GM21717 (cell line): ENCODE results near the gene SP140L.
"Not testable (repeated sequence)": the region's sequence is repeated elsewhere in the genome, so short reads cannot be mapped to it uniquely, and the experiment has no call there.

ENCODE experiments used
- ATAC-seq: cut with Tn5 transposase; IDR thresholded peaks from one replicate; pipeline ENCODE4 v1.9.1; 2021; ENCODE audit warnings: mild to moderate bottlenecking, moderate library complexity; ENCODE audit not compliant: unreplicated experiment

SP140L gene

DNA sequence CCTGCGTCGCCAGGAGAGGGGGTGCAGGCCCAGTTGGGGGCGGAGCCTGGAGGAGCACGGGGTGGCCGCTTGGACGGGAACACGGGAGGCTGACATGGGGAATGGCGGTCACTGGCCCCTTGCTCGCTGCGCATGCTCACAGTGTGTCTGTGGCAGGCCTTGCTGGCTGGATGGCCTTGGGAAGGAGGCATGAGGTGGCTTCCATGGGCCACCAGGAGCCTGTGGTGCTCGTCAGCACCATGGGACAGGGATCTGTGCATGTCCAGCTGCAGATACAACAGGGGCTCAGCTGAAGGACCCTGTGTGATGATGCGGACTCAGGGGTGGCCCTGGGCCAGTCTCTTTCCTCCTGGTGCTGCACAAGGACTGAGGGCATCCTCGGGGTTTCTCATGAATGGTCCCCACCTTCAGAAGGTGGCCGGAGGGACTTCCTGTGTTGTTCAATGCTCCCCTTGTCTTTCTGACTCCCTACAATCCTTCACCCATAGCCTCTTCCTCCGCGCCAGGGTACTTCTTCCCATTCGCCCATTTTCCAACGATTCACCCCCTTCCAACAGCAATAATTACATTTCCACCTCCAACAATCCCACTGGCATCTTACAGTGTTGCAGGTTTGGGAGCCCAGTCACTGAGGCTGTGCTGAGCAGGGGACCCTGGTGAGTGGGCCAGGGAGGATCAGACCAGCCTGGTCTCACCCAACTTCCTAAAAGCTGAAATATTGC lies 3.4 kb upstream of the SP140L start:
- ATAC-seq, result no peak

DNA sequence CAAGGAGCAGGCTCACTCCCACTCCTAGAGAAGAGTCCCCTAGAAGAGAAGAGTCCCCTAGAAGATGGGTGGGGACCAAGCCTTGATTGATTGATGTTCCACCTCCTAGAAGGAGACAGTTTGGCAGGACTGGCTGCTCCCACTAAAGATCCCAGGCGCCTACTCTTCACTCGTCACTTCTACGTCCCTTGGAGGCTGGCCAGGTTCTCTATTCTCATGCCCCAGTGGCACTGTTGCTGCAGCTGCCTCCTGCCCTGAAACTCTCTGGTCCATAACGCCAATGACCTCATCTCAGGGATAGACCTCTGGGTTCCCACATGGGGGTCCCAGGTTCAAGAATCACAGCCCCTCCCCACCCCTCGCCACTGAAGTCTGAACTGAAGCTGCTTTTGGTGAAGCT lies 2.5 kb upstream of the SP140L start:
- ATAC-seq, result no peak

DNA sequence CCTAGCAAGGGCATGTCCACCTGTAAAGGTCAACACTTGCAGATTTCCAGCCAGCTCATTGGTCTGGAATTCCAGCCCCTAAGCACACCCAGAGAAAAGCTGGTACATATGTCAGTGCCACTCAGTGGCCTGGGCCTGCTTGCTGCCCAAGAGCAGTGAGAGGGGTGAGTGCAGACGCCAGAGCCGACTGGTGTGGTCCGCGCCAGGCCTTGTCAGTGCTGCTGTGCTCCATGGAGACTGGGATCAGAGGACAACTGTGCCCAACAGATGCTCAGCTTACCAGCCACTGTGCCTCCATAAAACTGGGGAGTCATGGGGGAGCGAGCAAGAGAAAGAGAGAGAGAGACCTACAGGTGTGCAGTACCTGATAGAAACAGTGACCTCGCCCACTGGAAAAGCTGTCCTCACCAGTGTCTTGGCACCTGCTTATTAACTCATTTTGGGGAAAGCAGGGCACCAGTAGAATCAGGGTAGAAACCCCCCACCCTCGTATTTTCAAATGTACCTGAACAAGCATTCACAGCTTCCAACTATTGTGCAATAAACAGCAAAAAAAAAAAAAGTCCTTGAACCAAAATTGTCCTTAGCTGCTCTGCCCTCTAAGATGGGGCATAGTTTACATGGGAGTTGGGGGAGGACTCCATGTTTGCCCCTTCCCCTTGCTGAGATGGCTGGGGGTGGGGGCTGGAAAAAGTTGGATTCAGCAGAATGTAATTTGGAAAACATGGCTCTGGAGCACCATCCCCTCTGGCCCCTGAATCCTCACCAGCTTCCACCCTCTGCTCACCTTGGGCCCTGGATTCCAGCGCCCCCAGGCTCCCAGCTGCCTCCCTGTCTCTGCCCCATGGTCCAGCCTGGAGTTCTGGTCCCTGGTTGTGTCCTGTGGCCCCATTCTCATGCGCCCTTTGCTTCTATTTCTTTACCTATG lies 1.4 kb upstream of the SP140L start:
- ATAC-seq, result no peak

DNA sequence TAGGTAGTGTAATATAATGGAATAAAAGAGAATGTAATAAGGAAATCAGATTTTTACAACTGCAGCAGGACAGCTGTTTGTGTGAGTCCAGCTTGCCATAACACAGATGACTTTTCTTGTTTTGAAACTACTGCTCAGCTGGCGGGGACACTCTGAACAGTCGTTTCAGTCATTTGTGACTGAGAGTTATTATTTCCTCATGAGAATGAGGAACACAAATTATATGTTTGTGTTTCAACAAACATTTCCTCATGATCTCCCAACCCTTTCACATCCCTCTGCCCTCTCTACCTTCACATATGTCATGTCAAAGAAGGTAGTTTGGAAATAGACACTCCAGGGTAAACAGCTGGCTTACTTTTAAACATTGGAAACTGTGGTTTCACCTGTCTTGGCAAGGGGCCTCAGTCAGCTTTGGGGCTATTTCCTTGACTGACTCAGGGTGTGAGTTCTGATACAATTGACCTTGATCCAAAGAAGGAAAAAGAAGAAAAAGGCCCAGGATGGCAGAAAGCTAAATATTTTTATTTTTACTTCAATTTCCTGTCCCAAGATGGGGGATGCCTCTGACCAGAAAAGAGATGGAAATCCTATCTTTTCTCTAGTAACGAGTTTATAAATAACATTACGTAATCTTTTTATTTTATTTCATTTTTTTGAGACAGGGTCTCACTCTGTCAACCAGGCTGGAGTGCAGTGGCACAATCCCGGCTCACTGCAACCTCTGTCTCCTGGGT lies 593 bp downstream of the SP140L start:
- peak; percentile 67 for ATAC-seq

DNA sequence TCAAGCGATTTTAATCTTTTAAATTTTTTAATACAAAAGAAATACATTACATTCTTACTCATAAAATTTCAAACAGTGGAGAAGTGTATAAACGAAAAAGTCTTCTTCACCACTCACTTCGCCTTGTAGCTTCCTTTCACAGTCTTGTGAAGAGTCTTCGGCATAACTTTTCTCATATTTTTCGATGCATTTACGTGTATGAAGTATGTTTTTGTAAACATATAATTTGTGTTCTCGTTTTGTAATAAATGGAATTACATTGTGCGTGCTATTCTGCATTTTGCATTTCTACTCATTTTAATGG lies 1.1 kb downstream of the SP140L start:
- ATAC-seq, result no peak

DNA sequence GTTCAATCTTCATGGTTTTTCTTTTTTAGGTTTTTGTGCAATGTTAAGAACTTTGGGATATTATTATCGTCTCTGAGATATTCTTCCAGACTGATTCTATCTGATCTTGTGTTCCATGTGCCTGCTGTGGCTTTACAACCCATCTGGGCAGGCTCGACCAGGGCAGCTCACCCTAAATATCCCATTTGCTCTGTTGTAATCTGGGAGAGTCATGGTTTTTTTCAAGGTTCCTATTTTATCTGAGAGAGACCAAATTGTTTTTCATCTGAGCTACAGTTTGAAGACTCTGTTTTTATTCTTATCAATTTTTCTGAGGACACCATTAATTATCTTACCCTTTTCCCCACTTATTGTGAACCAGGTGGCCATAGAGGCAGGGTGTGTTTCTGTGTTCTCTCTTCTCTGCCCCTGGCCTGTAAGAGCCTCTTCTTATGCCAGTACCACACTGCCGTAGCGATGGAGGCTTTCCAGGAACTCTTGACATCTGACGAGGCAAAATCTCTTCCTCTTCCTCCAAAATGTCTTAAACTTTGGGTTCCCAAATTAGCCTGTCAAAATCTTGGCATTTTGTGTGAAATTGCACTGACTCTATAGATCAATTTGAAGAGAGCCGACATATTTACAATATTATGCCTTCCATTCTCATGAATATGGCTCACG lies 3.1 kb downstream of the SP140L start:
- ATAC-seq, result no peak

DNA sequence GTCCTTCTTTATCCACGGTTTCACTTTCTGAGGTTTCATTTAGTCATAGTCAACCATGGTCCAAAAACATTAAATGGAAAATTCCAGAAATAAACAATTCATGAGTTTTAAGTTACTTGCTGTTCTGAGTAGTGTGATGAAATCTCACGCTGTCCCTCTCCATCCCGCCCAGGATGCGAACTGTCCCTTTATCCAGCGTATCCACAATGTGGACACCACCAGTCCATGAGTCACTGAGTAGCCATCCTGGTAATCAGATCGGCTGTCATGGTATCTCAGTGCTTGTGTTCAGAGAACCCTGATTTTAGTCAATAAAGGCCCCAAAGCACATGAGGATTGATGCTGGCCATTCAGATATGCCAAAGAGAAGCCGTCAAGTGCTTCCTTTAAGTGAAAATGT lies 3.7 kb downstream of the SP140L start:
- no peak for ATAC-seq

DNA sequence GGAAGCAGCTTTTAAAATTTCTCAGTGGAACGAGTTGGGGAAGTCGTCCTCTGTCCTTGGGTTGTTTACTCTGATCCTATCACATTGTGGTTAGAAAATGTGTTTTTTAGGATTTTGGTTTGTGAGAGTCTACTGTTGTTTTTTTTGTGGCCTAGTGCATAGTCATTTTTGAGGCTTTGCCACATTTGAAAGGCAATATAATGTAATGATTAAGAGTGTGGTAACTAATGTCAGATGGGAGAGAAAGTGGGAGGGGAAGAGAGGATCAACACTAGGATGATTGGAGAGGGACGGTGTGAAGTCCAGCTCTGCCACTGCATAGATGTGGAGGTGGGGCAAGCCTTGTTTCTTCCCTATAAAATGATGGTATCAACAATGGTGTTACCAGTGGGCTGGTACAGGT lies 8.5 kb downstream of the SP140L start:
- no peak for ATAC-seq

DNA sequence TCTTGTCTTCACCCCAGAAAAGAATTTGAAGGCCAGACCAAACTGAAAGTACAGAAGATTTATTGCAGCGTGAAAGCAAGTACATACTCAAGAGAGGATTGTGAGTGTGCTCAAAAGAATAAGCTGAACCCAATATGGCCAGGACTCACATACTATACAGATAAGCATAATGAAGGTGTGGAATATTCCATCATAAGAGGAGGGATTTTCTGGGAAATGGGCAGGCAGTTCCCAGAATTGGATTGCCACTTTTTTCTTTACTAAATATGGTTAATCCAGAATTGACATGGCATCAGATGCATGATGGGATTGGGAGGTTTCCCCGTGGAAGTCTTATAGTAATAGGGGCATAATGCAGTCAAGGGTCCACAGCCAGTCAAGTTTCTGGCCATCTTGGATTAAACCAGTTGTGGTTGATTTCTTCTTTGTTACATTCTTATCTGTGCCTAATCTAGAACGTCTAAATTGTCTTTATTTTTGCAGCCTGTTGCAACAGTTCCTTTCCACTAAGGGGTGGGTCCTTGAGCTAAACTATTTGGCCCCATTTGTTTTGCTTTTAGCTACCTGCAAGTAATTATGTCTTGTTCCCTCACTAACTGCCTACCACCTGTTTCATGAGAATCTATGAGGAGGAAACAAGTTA lies 9.0 kb downstream of the SP140L start:
- no peak for ATAC-seq

DNA sequence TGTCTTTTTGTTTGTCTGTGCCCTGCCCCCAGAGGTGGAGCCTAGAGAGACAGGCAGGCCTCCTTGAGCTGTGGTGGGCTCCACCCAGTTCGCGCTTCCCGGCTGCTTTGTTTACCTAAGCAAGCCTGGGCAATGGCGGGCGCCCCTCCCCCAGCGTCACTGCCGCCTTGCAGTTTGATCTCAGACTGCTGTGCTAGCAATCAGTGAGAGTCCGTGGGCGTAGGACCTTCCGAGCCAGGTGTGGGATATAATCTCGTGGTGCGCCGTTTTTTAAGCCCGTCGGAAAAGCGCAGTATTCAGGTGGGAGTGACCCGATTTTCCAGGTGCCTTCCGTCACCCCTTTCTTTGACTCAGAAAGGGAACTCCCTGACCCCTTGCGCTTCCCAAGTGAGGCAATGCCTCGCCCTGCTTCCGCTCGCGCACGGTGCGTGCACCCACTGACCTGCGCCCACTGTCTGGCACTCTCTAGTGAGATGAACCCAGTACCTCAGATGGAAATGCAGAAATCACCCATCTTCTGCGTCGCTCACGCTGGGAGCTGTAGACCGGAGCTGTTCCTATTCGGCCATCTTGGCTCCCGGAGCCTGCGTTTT lies 15.0 kb downstream of the SP140L start:
- ATAC-seq, result not testable (repeated sequence)

DNA sequence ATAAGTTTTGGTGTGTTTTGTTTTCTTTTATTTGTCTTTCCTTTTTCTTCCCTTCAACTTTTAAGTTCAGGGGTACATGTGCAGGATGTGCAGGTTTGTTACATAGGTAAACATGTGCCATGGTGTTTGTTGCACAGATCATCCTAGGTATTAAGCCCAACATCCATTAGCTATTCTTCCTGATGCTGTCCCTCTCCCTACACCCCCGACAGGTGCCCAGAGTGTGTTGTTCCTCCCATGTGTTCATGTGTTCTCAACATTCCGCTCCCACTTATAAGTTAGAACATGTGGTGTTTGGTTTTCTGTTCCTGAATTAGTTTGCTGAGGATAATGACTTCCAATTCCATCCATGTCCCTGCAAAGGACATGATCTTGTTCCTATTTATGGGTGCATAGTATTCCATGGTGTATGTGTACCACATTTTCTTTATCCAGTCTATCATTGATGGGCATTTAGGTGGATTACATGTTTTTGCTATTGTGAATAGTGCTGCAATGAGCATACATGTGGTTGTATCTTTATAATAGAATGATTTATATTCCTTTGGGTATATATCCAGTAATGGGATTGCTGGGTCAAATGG lies 16.1 kb downstream of the SP140L start:
- not testable (repeated sequence) for ATAC-seq

DNA sequence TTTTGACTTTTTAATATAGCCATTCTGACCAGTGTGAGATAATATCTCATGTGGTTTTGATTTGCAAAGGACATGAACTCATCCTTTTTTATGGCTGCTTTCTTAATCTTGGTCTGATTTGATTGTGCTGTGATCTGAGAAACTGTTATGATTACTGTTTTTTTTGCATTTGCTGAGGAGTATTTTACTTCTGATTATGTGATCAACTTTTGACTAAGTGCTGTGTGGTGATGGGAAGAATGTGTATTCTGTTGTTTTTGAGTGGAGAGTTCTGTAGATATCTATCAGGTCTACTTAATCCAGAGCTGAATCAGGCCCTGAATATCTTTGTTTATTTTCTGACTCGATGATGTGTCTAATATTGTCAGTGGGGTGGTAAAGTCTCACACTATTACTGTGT lies 16.8 kb downstream of the SP140L start:
- no peak for ATAC-seq

DNA sequence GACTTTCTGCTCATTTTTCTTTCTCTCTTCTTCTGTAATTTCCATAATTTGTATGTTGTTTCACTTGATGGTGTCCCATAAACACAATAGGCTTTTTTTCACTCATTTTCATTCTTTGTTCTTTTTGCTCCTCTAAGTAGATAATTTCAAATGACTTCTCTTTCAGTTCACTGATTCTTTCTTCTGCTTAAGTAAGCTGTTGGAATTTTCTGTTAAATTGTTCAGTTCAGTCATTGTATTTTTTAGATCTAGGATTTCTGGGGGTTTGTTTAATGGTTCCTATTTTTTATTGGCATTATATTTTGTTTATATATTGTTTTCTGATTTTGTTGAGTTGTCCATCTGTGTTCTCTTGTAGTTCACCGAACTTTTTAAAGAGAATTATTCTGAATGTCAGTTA lies 19.5 kb downstream of the SP140L start:
- no peak for ATAC-seq

DNA sequence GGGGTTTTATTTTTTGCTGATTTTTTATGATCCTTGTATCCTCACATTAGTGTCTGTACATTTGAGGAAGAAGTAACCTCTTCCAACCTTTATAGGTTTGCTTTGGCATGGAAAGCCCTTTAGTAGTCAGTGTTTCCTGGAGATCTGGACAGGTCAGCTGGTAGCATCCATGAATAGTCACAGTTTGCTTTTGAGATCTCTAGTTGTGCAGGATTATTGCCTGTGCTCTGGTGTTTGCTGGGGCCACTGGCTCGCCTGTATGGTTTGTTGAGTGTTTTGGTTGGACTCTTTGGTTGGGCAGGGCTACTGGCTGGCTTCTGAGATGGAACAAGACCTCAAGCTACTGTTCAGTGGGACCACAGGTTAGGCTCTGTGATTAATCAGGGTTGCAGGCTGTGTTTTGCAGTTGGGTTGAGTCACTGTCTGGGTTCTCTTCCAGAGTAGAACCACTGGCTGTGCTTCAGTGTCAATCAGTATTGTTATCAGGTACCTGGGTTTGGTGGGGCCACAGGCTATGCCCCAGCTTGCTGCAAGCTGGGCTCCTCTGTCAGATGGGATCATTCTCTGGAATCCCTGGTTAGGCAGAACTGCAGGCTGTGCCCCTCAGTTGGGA lies 20.0 kb downstream of the SP140L start:
- no peak for ATAC-seq

DNA sequence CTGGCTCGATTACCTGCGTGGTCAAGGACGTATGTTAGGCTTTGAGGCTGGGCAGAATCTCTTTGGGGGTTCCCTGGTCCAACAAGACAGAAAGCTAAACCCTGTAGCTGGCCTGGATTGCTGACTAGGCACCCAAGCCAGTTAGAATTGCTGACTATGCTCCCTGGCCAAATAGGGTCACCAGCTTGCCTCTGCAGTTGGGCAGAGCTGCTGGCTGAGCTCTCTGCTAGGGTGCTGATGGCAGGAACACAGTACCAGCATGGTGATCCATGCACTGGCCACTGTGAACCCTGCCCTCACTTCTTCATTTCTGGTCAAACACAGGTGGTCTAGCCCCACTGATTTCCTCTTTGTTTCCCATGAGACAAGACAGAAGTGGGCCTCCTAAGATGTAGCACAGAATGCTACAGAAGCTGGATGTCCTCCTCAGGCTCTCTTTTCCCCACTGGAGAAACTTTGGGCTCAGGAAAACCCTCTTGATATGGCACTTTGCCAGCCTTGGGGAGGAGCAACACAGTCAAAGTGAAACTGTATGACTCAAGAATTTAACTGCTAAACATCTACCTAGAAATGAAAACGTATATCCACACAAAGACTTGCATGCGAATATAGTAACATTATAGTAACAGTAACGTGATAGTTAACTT lies 20.8 kb downstream of the SP140L start:
- peak; percentile 70 for ATAC-seq

DNA sequence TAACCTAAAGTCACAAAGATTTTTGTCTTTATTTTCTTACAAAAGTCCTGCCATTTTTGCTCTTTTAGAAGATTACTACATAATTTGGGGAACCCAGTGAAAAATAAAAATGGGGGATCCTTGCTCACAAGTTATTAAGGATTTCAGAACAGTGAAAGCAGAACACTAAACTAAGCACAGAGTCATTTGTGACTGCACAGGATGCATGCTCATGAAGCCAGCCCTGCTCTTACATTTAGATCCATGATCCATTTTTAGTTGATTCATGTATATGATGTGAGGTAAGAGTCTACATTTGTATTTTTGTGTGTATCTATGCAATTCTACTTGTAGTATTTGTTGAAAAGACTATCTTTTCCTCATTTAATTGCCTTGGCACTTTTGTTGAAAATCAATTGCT lies 21.8 kb downstream of the SP140L start:
- ATAC-seq, result no peak

DNA sequence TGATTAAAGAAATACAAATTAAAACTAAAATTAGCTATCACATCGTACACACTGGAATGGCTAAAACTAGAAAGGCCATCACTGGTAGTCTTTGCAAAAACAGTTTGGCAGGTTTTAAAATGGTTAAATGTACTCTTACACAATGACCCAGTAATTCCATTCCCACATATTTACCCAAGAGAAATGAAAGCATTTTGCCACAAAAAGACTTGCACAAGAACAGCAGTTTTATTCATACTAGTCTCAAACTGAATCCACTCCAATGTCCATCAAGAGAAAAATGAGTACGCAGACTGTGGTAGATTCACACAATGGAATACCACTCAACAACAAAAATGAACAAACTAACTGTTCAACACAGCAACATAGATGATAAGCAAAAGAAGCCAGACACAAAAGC lies 29.1 kb downstream of the SP140L start:
- ATAC-seq, result no peak

DNA sequence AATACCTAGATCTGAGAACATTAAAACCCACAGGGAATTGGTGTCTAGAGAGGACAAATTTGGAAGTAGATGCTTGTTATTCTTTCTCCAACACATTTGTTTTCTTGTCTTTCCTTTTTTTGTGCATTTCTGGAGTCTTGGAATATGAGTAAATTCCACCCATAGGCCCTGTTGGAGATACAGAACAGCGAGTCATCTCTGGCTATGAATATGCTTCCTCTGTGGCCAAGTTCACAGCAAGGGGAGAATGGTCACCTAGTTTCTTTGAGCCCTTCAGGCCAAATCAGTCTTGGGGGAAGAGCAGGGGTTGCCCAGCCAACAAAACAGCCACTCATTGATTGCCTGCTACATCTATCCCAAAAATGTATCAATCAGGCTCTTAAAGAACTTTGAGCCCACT lies 31.3 kb downstream of the SP140L start:
- no peak for ATAC-seq

DNA sequence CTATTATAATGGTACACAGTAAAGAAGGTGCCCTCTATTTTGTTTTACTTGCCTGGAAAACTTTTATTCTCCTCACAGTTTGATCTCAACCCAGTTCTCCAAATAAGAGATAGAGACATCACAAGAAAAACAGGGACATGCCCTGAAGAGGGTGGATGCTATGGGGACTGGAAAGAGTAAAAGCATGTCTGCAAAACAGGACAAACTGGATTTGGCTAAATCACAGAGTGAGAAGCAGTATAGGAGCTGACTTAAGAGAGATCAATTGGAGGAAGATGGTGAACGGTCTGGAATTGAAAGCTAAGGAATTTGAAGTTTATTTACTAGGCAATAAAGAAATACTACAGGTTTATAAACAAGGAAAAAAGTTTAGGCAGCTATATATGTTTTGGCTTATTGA lies 33.0 kb downstream of the SP140L start:
- ATAC-seq, result no peak
